VCaP (cell line): ENCODE data around the gene SPRYD3.
"Not testable (repeated sequence)": the region's sequence is repeated elsewhere in the genome, so short reads cannot be mapped to it uniquely, and the experiment has no call there.

ENCODE experiments used
- H3K27ac ChIP-seq: fragments of 450-650 bp; 2 replicates; pipeline ENCODE4 v1.5.1; 2017
- TF ChIP-seq, protein P1 (sequence below): fragments of 450-650 bp; conservative IDR thresholded peaks from 2 replicates; pipeline ENCODE4 v1.5.1; 2017; ENCODE audit warnings: mild to moderate bottlenecking, moderate library complexity

SPRYD3 gene

DNA sequence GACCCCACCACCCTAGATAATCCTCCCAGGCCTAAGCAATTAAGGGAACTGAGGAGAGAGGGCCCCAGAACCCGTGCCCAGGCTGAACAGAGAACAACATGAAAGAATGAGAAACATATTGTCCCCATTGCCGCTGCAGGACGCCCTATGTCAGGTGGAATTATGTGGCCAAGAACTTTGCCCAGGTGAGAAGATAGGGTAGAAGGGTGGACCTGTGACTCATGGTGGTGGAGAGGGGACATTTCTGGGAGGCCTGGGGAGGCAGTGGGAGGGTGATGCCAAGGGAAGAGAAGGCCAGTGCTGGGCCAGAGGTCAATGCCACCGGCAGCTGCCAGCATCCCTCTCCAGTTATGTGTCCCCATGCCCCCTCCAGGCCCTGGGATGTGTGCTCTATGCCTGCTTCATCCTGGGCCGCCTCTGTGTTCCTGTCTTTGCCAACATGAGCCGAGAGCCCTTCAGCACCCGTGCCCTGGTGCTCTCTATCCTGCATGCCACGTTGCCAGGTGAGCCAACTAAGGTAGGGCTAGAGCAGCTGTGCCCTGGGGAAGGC lies 39.6 kb upstream of the SPRYD3 start:
- H3K27ac ChIP-seq = no peak overlapping the region

DNA sequence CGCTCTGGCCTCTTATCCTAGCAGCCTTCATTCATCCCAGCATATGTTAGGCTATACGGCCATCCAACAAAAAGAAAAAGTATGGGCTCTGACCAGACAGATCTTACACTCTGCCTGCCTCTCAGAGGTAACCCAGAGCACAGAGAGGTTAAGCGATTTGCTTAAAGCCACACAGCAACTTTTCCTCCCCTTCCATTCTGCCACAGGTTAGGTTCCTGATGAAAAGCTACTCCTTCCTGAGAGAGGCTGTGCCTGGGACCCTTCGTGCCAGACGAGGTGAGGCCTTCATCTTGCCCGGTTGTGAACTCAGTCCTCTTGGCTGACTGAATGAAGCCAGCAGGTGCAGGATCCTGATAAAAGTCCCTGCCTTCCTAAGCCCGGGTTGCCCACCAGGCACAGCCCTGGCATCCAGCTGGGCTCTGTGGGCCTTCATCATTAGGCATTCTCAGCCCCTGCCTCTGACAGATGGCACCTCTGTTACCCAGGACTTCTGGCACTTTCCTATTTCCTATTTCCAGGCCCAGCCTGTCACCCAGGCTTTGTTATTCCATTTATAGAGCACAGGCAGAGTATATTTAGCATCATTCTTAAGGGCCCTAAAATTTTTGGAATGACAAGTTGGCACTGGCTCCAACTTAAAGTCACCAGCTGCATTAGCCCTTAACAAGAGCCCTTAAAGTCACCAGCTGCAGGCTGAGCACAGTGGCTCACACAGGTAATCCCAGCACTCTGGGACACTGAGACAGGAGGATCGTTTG lies 36.9 kb upstream of the SPRYD3 start:
- TF ChIP-seq, protein P1, sequence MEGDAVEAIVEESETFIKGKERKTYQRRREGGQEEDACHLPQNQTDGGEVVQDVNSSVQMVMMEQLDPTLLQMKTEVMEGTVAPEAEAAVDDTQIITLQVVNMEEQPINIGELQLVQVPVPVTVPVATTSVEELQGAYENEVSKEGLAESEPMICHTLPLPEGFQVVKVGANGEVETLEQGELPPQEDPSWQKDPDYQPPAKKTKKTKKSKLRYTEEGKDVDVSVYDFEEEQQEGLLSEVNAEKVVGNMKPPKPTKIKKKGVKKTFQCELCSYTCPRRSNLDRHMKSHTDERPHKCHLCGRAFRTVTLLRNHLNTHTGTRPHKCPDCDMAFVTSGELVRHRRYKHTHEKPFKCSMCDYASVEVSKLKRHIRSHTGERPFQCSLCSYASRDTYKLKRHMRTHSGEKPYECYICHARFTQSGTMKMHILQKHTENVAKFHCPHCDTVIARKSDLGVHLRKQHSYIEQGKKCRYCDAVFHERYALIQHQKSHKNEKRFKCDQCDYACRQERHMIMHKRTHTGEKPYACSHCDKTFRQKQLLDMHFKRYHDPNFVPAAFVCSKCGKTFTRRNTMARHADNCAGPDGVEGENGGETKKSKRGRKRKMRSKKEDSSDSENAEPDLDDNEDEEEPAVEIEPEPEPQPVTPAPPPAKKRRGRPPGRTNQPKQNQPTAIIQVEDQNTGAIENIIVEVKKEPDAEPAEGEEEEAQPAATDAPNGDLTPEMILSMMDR = no peak
- no peak overlapping the region for H3K27ac ChIP-seq

More for the DNA sequence above, 39.6 kb upstream of the SPRYD3 start:
- TF ChIP-seq, protein P1 = no peak

DNA sequence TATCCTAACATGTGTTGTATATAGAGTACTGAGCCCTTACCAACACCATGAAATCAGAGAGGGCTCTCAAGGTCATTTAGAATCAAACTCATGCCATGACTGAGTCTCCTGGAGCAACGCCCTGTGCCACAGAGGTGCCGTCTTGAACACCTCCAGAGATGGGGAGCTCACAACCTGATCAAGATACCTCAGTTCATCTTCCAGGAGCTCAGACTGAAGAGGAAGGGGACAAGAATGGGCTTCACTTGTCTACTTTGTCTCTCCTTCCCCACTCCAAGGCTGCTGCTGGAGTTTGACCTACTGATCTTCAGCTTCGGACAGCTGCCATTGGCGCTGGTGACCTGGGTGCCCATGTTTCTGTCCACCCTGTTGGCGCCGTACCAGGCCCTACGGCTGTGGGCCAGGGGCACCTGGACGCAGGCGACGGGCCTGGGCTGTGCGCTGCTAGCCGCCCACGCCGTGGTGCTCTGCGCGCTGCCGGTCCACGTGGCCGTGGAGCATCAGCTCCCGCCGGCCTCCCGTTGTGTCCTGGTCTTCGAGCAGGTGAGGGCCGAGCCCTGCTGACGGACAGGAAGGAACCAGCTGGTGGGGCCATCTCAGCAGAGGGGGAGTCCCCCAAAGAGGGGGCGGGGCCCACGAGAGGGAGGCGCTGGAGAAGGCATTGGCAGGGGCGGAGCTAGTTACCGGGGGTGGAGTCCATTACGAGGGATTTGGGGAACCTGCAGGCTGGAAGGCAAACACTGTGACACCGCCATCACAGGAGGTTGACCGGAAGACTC lies 36.1 kb upstream of the SPRYD3 start:
- TF ChIP-seq, protein P1 = no peak

DNA sequence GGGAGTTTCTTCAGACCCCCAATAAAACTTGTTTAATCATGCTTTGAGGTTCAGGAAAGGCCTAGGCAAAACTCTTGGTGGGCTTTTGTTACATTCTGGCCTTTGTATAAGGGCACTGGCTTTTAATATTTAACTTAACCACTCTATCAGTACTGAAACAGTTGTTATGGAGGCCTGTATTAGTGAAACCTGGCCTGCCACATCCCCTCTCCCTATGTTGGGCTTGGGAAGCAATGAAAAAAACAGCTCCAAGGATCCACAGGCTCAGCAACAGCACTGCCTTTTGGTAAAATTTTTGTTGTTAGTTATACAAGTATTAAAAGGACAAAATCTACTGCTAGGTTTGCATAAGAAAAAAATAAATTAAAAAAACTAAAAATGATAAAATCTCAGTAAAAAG lies 34.8 kb upstream of the SPRYD3 start:
- H3K27ac ChIP-seq = no peak overlapping the region
- TF ChIP-seq, protein P1 = no peak

More for the DNA sequence above, 36.1 kb upstream of the SPRYD3 start:
- no peak overlapping the region for H3K27ac ChIP-seq

DNA sequence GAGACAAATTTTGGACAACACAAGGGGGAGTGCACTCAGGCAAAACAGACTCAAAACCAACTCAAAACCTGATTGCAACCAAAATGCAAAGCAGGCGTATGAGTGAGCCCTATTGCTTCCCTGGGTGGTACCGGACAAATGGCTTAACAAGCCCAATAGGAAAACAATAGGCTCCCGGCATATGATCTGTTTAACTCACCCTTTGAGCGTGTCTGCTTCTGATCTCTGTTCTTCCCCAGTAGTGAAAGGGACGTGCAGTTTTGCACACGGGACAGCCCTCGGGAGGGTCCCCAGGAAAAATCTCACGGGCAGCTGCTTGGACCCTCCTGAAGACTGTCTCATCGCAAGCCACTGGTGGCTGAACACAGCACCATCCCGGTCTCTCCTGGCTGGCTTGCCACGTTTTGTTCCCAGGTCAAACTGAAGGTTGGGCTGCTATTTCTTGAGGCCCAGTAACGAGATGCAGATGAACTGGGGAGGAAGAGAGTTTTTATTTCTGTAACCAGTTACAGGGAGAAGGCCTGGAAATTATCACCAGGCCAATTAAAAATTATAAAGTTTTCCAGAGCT lies 34.0 kb upstream of the SPRYD3 start:
- TF ChIP-seq, protein P1 = no peak
- H3K27ac ChIP-seq = no peak overlapping the region

DNA sequence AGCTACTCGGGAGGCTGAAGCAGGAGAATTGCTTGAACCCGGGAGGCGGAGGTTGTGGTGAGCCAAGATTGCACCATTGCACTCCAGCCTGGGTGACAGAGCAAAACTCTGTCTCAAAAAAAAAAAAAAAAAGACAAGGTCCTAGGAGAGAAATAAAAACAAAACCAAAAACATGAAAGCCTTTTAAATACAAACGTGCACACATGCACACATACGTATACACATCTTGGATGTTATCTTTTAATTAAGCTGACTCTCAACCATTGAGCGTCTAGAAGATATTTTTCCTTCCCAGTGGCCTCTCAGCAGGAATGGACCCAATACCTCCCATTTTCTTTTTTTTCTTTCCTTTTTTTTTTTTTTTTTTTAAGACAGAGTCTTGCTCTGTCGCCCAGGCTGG lies 33.2 kb upstream of the SPRYD3 start:
- H3K27ac ChIP-seq = not testable (repeated sequence)

DNA sequence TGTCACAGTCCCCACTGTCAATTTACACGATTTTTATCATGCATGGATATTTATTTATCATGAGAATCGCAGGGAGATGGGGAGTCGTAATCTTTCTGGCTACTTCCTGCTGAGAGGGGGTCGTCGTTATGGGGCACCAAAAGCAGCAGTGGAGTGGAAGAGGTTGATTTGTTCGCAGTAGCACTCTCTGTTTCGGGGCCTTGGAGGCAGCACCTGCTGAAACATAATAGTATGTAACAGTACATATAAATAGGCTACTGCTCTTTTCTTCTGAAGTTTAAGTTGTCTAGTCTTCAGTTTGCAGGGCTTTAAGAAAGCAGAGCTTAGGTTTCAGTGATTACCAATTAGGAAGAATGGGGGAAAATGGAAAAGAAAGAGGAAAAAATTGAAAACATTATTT lies 27.9 kb upstream of the SPRYD3 start:
- TF ChIP-seq, protein P1 = no peak
- H3K27ac ChIP-seq = no peak overlapping the region
